Uterus (tissue), 4 donors: ENCODE results near the gene FSIP1. TPM values are rescaled to one million over a fixed set of nuclear protein-coding genes. Genes with fewer than 3 reads are reported as not detected.

Experiments used
- DNase-seq, 2 donors: peaks; one replicate each; pipeline ENCODE4 v3.0.0-alpha.2; 2019 to 2020
- H3K27ac ChIP-seq, 2 donors: fragments of 200-600 bp; sonication (generic); 1 replicate in 1 of 2; 2 replicates in 1 of 2; pipeline ENCODE4 v1.5.1; 2016 to 2018
- H3K27me3 ChIP-seq, 2 donors: fragments of 200-600 bp; sonication (generic); one replicate each; pipeline ENCODE4 v1.5.1; 2018 to 2019; ENCODE audit warnings: control low read depth in 1 of 2
- H3K36me3 ChIP-seq, 2 donors: fragments of 200-600 bp; sonication (generic); one replicate each; pipeline ENCODE4 v1.5.1; 2019; ENCODE audit warnings: control low read depth in 1 of 2
- H3K4me1 ChIP-seq, 2 donors: fragments of 200-600 bp; sonication (generic); one replicate each; pipeline ENCODE4 v1.5.1; 2018 to 2019; ENCODE audit warnings: control low read depth in 1 of 2
- H3K4me3 ChIP-seq, 2 donors: fragments of 200-600 bp; sonication (generic); 1 replicate in 1 of 2; 2 replicates in 1 of 2; pipeline ENCODE4 v1.5.1; 2018 to 2019; ENCODE audit warnings: mild to moderate bottlenecking in 1 of 2
- H3K9me3 ChIP-seq, 2 donors: fragments of 200-600 bp; sonication (generic); one replicate each; pipeline ENCODE4 v1.5.1; 2019; ENCODE audit warnings: control low read depth in 1 of 2
- CTCF ChIP-seq, 4 experiments: fragments of 200-600 bp in 2 of 4; fragments of 450-650 bp in 2 of 4; sonication (generic) in 2 of 4; IDR thresholded peaks; one replicate each; pipeline ENCODE4 v1.5.1; 2016 to 2019; ENCODE audit warnings: antibody characterized with exemption in 4 of 4, mild to moderate bottlenecking in 2 of 4, moderate library complexity in 1 of 4
- POLR2A ChIP-seq, 2 donors: fragments of 450-650 bp; IDR thresholded peaks; one replicate each; pipeline ENCODE4 v1.6.1; 2016; ENCODE audit warnings: antibody characterized with exemption in 2 of 2, mild to moderate bottlenecking in 1 of 2, moderate library complexity in 1 of 2
- intact Hi-C: fragments of 100-400 bp; cut with DNase I; formaldehyde crosslinking; loops from one replicate; pipeline ENCODE4 v1.15.1; 2023; ENCODE audit warnings: low total_unique reads
- total RNA-seq, 4 donors: library from RNA; depleted of rRNA in 3 of 4; stranded (reverse); fragments of >200 nt in 3 of 4; gene quantifications; one replicate each; pipeline versions ENCODE4 v1.1.0 to v1.2.4, GENCODE V29; 2014 to 2023
- donor health status: DM: yes; HTN: yes; CAD: no.

FSIP1 gene
- total RNA-seq, 4 donors from 2014 or later: 0.77 to 4.3 (median 2.6) TPM

DNA sequence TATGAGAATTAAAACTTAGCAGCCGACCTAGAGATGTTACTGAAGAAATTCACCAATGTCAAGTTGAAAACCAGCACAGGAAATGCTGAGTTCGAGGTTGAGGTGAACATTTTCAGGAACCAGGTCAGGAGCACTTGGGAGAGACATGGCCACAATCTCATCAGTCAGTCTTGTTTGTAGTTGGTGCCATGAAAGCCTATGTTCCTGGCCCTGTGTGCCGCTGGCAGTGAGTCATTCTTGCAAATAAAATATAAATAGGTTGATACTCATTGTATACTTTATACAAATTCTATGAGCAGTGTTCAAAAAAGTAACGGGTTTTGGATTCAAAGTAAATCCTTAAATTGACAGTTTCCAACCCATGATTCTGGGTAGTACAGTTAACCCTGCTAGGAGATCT lies 1.5 kb upstream of the FSIP1 start:
- no peaks in the 10 kb centered on the region for H3K36me3 ChIP-seq
- no peak for DNase-seq
- no peak for TF ChIP-seq CTCF (IDR thresholded peaks at IDR 0.05)
- no peak for TF ChIP-seq POLR2A (IDR thresholded peaks at IDR 0.05)
- no peak overlapping the region for H3K4me3 ChIP-seq
- no peaks in the 10 kb centered on the region for H3K9me3 ChIP-seq
- intact Hi-C loops: no loop called here
- H3K4me1 ChIP-seq: peaks cover 0 to 6% of the 10 kb centered on the region in 2 donors
- H3K27ac ChIP-seq: peak overlapping the region in 1 of 2 donors; percentile 92
- no peaks in the 10 kb centered on the region for H3K27me3 ChIP-seq

DNA sequence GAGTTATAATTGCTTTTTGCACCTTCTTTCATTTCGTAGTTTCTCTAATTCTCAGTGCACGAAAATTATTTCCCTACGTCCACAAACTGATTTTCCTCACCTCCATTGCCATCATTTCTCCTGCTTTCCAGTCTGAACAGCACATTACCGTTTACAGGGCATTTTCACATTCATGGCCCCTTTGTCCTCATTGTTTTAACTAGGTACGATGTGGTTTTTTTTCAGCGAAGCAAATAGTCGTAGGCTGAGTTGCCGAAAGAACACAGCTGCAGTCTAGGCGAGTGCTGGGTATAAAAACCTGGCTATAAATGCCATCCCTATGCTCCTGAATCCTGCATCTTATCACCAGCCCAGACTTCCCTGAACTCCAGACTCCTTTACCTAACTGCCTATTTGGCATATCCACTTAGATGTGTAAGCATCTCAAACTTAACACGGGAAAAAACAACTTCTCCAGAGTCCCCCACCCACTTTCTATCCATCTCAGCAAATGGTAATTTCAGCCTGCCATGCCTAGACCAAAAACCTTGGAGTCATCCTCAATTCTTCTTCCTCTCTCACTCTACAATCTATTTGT lies 691 bp upstream of the FSIP1 start:
- Histone ChIP-seq H3K27ac (peak overlapping the region; percentile 92 to 93), H3K27me3 (no peaks in the 10 kb centered on the region), H3K4me1 (peaks cover 0 to 6% of the 10 kb centered on the region in 2 donors), H3K4me3 (peak overlapping the region; percentile 73 to 95), H3K9me3 (no peaks in the 10 kb centered on the region), H3K36me3 (no peaks in the 10 kb centered on the region)
- intact Hi-C loops: no loop called here
- no peak for DNase-seq
- no peak for TF ChIP-seq CTCF (IDR thresholded peaks at IDR 0.05)
- no peak for TF ChIP-seq POLR2A (IDR thresholded peaks at IDR 0.05)

GRCh38 chr15:39781967-39782302 lies 706 bp downstream of the FSIP1 start:
- Histone ChIP-seq H3K9me3 (no peaks in the 10 kb centered on the region), H3K4me3 (peak overlapping the region; percentile 73 to 95), H3K27ac (peak overlapping the region; percentile 92 to 93), H3K27me3 (no peaks in the 10 kb centered on the region), H3K36me3 (no peaks in the 10 kb centered on the region), H3K4me1 (peaks cover 0 to 6% of the 10 kb centered on the region in 2 donors)
- intact Hi-C loops: no loop called here
- TF ChIP-seq CTCF (IDR thresholded peaks at IDR 0.05): no peak
- no peak for TF ChIP-seq POLR2A (IDR thresholded peaks at IDR 0.05)
- no peak for DNase-seq

GRCh38 chr15:39781147-39781966 lies 1.3 kb downstream of the FSIP1 start:
- TF ChIP-seq CTCF (IDR thresholded peaks at IDR 0.05) (no peak), POLR2A (IDR thresholded peaks at IDR 0.05) (no peak)
- intact Hi-C loops: no loop called here
- no peaks in the 10 kb centered on the region for H3K27me3 ChIP-seq
- H3K4me3 ChIP-seq: no peak overlapping the region
- H3K36me3 ChIP-seq: no peaks in the 10 kb centered on the region
- H3K4me1 ChIP-seq: peaks cover 0 to 6% of the 10 kb centered on the region in 2 donors
- H3K9me3 ChIP-seq: no peaks in the 10 kb centered on the region
- DNase-seq: no peak
- no peak overlapping the region for H3K27ac ChIP-seq

GRCh38 chr15:39778021-39778420 lies 4.6 kb downstream of the FSIP1 start:
- Histone ChIP-seq H3K9me3 (no peaks in the 10 kb centered on the region), H3K4me1 (peaks cover 0 to 3% of the 10 kb centered on the region in 2 donors), H3K27me3 (no peaks in the 10 kb centered on the region), H3K27ac (no peak overlapping the region), H3K4me3 (no peak overlapping the region), H3K36me3 (no peaks in the 10 kb centered on the region)
- intact Hi-C loops: no loop called here
- no peak for DNase-seq
- no peak for TF ChIP-seq CTCF (IDR thresholded peaks at IDR 0.05)
- TF ChIP-seq POLR2A (IDR thresholded peaks at IDR 0.05): no peak
